Retinal pigment epithelial cell (primary cell): ENCODE results near the gene FCHSD2.
A peak's percentile ranks its signal among the peaks of the same experiment; 100 is the strongest.
"Not testable (repeated sequence)": the region's sequence is repeated elsewhere in the genome, so short reads cannot be mapped to it uniquely, and the experiment has no call there.

Experiments used
- DNase-seq: peaks from one replicate; pipeline ENCODE4 v3.0.0-alpha.2; 2010; ENCODE audit warnings: low read depth
- H3K4me3 ChIP-seq: 2 replicates; pipeline ENCODE4 v1.5.1; 2011; ENCODE audit warnings: mild to moderate bottlenecking, low read length, control low read depth, moderate library complexity
- CTCF ChIP-seq: conservative IDR thresholded peaks from 2 replicates; pipeline ENCODE4 v1.5.1; 2011; ENCODE audit warnings: low read depth, low read length, control low read depth, inconsistent platforms

FCHSD2 gene

GRCh38 chr11:72860592-72860991, 281.5 kb downstream of the FCHSD2 start:
- no peak overlapping the region for H3K4me3 ChIP-seq
- no peak for DNase-seq
- no peak for TF ChIP-seq CTCF

- no peak for DNase-seq
- H3K4me3 ChIP-seq: no peak overlapping the region
- no peak for TF ChIP-seq CTCF
Observed at GRCh38 chr11:72860010-72860409, 282.1 kb downstream of the FCHSD2 start.

- no peak for DNase-seq
- no peak for TF ChIP-seq CTCF
- no peak overlapping the region for H3K4me3 ChIP-seq
Observed at GRCh38 chr11:72859126-72859525, 283.0 kb downstream of the FCHSD2 start.

GRCh38 chr11:72858267-72858666, 283.9 kb downstream of the FCHSD2 start:
- H3K4me3 ChIP-seq, DNase-seq: not testable (repeated sequence)

GRCh38 chr11:72856551-72857345, 285.4 kb downstream of the FCHSD2 start:
- TF ChIP-seq CTCF: peak; percentile 23
- DNase-seq: no peak
- H3K4me3 ChIP-seq: no peak overlapping the region

- no peak for TF ChIP-seq CTCF
- DNase-seq: no peak
- no peak overlapping the region for H3K4me3 ChIP-seq
Observed at GRCh38 chr11:72856065-72856464, 286.1 kb downstream of the FCHSD2 start.

- TF ChIP-seq CTCF: no peak
- no peak overlapping the region for H3K4me3 ChIP-seq
- DNase-seq: no peak
Observed at GRCh38 chr11:72851726-72852125, 290.4 kb downstream of the FCHSD2 start.

- no peak for TF ChIP-seq CTCF
- DNase-seq: no peak
- H3K4me3 ChIP-seq: no peak overlapping the region
Observed at GRCh38 chr11:72850832-72851231, 291.3 kb downstream of the FCHSD2 start.
